Stomach (tissue), 4 donors: ENCODE measurements around the gene GCN1.

ENCODE experiments used
- CTCF ChIP-seq, 7 experiments: fragments of 450-650 bp in 4 of 7; fragments of 200-600 bp in 3 of 7; sonication (generic) in 3 of 7; IDR thresholded peaks; one replicate each; pipeline ENCODE4 v1.5.1; 2016 to 2019; ENCODE audit warnings: antibody characterized with exemption in 7 of 7, control low read depth in 2 of 7, mild to moderate bottlenecking in 1 of 7
- POLR2AphosphoS5 ChIP-seq, 3 donors: sonication (generic); formaldehyde crosslinking; IDR thresholded peaks; one replicate each; pipeline ENCODE4 v1.6.1; 2016; ENCODE audit warnings: antibody characterized with exemption in 3 of 3

- no peak for TF ChIP-seq CTCF (IDR thresholded peaks at IDR 0.05)
- no peak for TF ChIP-seq POLR2AphosphoS5 (IDR thresholded peaks at IDR 0.05)
These were observed 53.9 kb downstream of the GCN1 start for GRCh38 chr12:120140603-120141002.
